GM12878 (cell line): ENCODE data around the gene CFAP45. TPM values are rescaled to one million over a fixed set of nuclear protein-coding genes. Genes with fewer than 3 reads are reported as not detected.

Experiments used
- ATAC-seq: fragments of 200-7000 bp; cut with Tn5 transposase; 3 replicates; pipeline ENCODE4 v1.9.1; 2020; ENCODE audit warnings: mild to moderate bottlenecking, moderate library complexity
- BruUV-seq: library from RNA; stranded (reverse); fragments of 400-500 nt; replicated peaks from 2 replicates; lab custom pipeline; 2021; lab: Mats Ljungman, UMichigan
- CTCF ChIA-PET: fragments of 300-600 bp; sonication (Branson Sonifier 250); formaldehyde crosslinking; extraction: SDS; loops from one replicate; lab custom pipeline; 2021; ENCODE audit warnings: inconsistent platforms; lab: Yijun Ruan, JAX
- POLR2A ChIA-PET: fragments of 350-600 bp; formaldehyde crosslinking; extraction: SDS; loops from one replicate; lab custom pipeline; 2021; ENCODE audit warnings: inconsistent platforms; lab: Charles Lee
- RAD21 ChIA-PET: fragments of 300-600 bp; sonication (Branson Sonifier 250); formaldehyde crosslinking; loops from one replicate; lab custom pipeline; 2023; ENCODE audit warnings: antibody characterized with exemption; ENCODE audit not compliant: unreplicated experiment; lab: Charles Lee
- SMC1A ChIA-PET: fragments of 300-600 bp; sonication (Branson Sonifier 250); formaldehyde crosslinking; loops from one replicate; lab custom pipeline; 2023; ENCODE audit not compliant: unreplicated experiment, uncharacterized antibody; lab: Charles Lee
- DNase-seq: peaks from one replicate; pipeline ENCODE4 v3.0.0-alpha.2; 2011; ENCODE audit warnings: low read depth, low spot score
- FAIRE-seq: peaks from 3 replicates; lab custom pipeline; 2011; peaks lifted over from hg19 to GRCh38; lab: Jason Lieb, UNC
- H2AFZ ChIP-seq: 2 replicates; pipeline ENCODE4 v1.6.0; 2011; ENCODE audit warnings: low read depth, low read length, control low read depth; ENCODE audit not compliant: control insufficient read depth
- H3K27ac ChIP-seq: 2 replicates; pipeline ENCODE4 v1.5.1; 2011; ENCODE audit warnings: control low read depth; ENCODE audit not compliant: control insufficient read depth, insufficient read depth
- H3K27me3 ChIP-seq, 2 experiments: replicated peaks in 1 of 2; 2 replicates each; pipeline versions ENCODE4 v1.6.0 to v1.6.1; 2011; ENCODE audit warnings: low read length in 1 of 2; ENCODE audit not compliant: control insufficient read depth in 2 of 2, insufficient read depth in 2 of 2
- H3K36me3 ChIP-seq, 2 experiments: 2 replicates each; pipeline ENCODE4 v1.5.1; 2011; ENCODE audit warnings: low read length in 1 of 2; ENCODE audit not compliant: control insufficient read depth in 2 of 2, insufficient read depth in 2 of 2
- H3K4me1 ChIP-seq: 2 replicates; pipeline ENCODE4 v1.6.1; 2011; ENCODE audit warnings: mild to moderate bottlenecking, low read length, moderate library complexity, mixed read lengths; ENCODE audit not compliant: control insufficient read depth, insufficient read depth
- H3K4me2 ChIP-seq: 2 replicates; pipeline ENCODE4 v1.6.0; 2011; ENCODE audit warnings: control low read depth; ENCODE audit not compliant: control insufficient read depth, insufficient read depth
- H3K4me3 ChIP-seq: fragments of 200-600 bp; sonication (generic); 2 replicates; pipeline ENCODE4 v1.5.1; 2016
- H3K79me2 ChIP-seq: 2 replicates; pipeline ENCODE4 v1.6.0; 2011; ENCODE audit warnings: low read length; ENCODE audit not compliant: control insufficient read depth, insufficient read depth
- H3K9ac ChIP-seq: 2 replicates; pipeline ENCODE4 v1.8.0; 2011; ENCODE audit warnings: low read length, control low read depth, mixed read lengths; ENCODE audit not compliant: control insufficient read depth, insufficient read depth
- H3K9me3 ChIP-seq: replicated peaks from 3 replicates; pipeline ENCODE4 v1.5.1; 2011; ENCODE audit warnings: mild to moderate bottlenecking, low read length; ENCODE audit not compliant: control insufficient read depth, insufficient read depth
- H4K20me1 ChIP-seq: 2 replicates; pipeline ENCODE4 v1.6.0; 2011; ENCODE audit not compliant: control insufficient read depth, insufficient read depth
- EGR1 ChIP-seq, 2 experiments: IDR thresholded peaks; 1 replicate in 1 of 2; 2 replicates in 1 of 2; pipeline ENCODE4 v1.6.1; 2011 to 2012; ENCODE audit warnings: low read depth in 2 of 2, low read length in 2 of 2, borderline replicate concordance in 1 of 2, mild to moderate bottlenecking in 1 of 2, moderate library complexity in 1 of 2
- RAD51 ChIP-seq: fragments of 450-650 bp; IDR thresholded peaks from 2 replicates; pipeline ENCODE4 v1.6.1; 2016; ENCODE audit warnings: moderate library complexity, mild to moderate bottlenecking, inconsistent platforms
- TAF1 ChIP-seq: IDR thresholded peaks from 2 replicates; pipeline ENCODE4 v1.6.1; 2011; ENCODE audit warnings: mild to moderate bottlenecking, low read depth, low read length, borderline replicate concordance
- TBL1XR1 ChIP-seq: IDR thresholded peaks from 2 replicates; pipeline ENCODE4 v1.6.1; 2012; ENCODE audit warnings: low read depth, low read length, improper control_type of control experiment
- ZSCAN29 ChIP-seq: fragments of 450-650 bp; IDR thresholded peaks from 2 replicates; pipeline ENCODE4 v1.6.1; 2017; ENCODE audit warnings: mild to moderate bottlenecking, moderate library complexity
- ZZZ3 ChIP-seq: IDR thresholded peaks from 2 replicates; pipeline ENCODE4 v1.6.1; 2011; ENCODE audit warnings: low read depth; ENCODE audit not compliant: control insufficient read depth, insufficient read length
- WGBS: methylation state at CpG from one replicate; pipeline ENCODE4 v1.1.6; 2016; ENCODE audit warnings: low lambda C conversion rate; ENCODE audit not compliant: insufficient replicate concordance, insufficient coverage; ENCODE audit errors: missing lambda C conversion rate; 5-methylcytosine and 5-hydroxymethylcytosine counted together
- in situ Hi-C: fragments of 300-500 bp; cut with MboI; formaldehyde crosslinking; loops from 9 replicates; pipeline ENCODE4 v1.14.3; 2018; ENCODE audit warnings: mixed read lengths
- intact Hi-C: fragments of 100-400 bp; cut with micrococcal nuclease; formaldehyde crosslinking; loops from one replicate; pipeline ENCODE4 v1.14.2; 2022; ENCODE audit not compliant: unreplicated experiment
- polyA plus RNA-seq, 11 experiments: library from polyadenylated mRNA; depleted of rRNA in 4 of 11; unstranded in 6 of 11; stranded (reverse) in 5 of 11; fragments of >200 nt; fragmentation: Nextera tagmentation in 4 of 11; fragmentation: Illumina TruSeq in 1 of 11; extraction: Ambion mirVana in 4 of 11; extraction: Trizol in 1 of 11; gene quantifications; 1 replicate in 1 of 11; 2 replicates in 10 of 11; pipeline versions ENCODE4 v1.2.1 to v1.2.3, GENCODE V29; 2011 to 2016; ENCODE audit warnings: inconsistent platforms in 2 of 11, missing spikeins in 2 of 11, low read depth in 1 of 11
- total RNA-seq, 4 experiments: library from RNA; depleted of rRNA in 3 of 4; stranded (reverse); fragments of >200 nt in 3 of 4; fragmentation: Illumina TruSeq in 1 of 4; extraction: Trizol in 1 of 4; gene quantifications; 2 replicates each; pipeline versions ENCODE4 v1.2.1 to v1.2.3, GENCODE V29; 2013 to 2021
- TF ChIP-seq, protein P1 (sequence below): fragments of 450-650 bp; IDR thresholded peaks from 2 replicates; pipeline ENCODE4 v1.6.1; 2016; ENCODE audit warnings: mild to moderate bottlenecking, moderate library complexity, borderline replicate concordance
- TF ChIP-seq, protein P2 (sequence below): fragments of 450-650 bp; formaldehyde crosslinking; IDR thresholded peaks from 2 replicates; pipeline ENCODE4 v1.5.0; 2022; ENCODE audit warnings: mild to moderate bottlenecking, missing genetic modification characterization
- TF ChIP-seq, protein P3 (sequence below): fragments of 450-650 bp; conservative IDR thresholded peaks from 2 replicates; pipeline ENCODE4 v1.6.1; 2017; ENCODE audit warnings: mild to moderate bottlenecking, moderate library complexity

The CFAP45 gene
- total and polyA plus RNA-seq, 10 of the 15 experiments (the other 5 are each of a cell fraction or from before 2014, with no cell fraction given): 0.43 to 0.91 (median 0.67) TPM

- no peak for TF ChIP-seq EGR1 (IDR thresholded peaks at IDR 0.05; ENCODE audit: borderline replicate concordance in 1 of 2, low read depth in 2 of 2, low read length in 2 of 2)
- TF ChIP-seq, protein P1, sequence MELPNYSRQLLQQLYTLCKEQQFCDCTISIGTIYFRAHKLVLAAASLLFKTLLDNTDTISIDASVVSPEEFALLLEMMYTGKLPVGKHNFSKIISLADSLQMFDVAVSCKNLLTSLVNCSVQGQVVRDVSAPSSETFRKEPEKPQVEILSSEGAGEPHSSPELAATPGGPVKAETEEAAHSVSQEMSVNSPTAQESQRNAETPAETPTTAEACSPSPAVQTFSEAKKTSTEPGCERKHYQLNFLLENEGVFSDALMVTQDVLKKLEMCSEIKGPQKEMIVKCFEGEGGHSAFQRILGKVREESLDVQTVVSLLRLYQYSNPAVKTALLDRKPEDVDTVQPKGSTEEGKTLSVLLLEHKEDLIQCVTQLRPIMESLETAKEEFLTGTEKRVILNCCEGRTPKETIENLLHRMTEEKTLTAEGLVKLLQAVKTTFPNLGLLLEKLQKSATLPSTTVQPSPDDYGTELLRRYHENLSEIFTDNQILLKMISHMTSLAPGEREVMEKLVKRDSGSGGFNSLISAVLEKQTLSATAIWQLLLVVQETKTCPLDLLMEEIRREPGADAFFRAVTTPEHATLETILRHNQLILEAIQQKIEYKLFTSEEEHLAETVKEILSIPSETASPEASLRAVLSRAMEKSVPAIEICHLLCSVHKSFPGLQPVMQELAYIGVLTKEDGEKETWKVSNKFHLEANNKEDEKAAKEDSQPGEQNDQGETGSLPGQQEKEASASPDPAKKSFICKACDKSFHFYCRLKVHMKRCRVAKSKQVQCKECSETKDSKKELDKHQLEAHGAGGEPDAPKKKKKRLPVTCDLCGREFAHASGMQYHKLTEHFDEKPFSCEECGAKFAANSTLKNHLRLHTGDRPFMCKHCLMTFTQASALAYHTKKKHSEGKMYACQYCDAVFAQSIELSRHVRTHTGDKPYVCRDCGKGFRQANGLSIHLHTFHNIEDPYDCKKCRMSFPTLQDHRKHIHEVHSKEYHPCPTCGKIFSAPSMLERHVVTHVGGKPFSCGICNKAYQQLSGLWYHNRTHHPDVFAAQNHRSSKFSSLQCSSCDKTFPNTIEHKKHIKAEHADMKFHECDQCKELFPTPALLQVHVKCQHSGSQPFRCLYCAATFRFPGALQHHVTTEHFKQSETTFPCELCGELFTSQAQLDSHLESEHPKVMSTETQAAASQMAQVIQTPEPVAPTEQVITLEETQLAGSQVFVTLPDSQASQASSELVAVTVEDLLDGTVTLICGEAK: no peak
These were observed 8.3 kb upstream of the CFAP45 start (continued) for GRCh38 chr1:159908031-159908940.

- SMC1A ChIA-PET: interaction anchor here (1.1 to 1.5 kb wide), 2 partner anchors 12 to 14 kb away, joined by 4 to 7 read pairs; no protein-coding TSS in a partner anchor
- in situ Hi-C loops (no loop called here), intact Hi-C loops (no loop called here)
- Histone ChIP-seq H3K9me3 (no peaks in the 10 kb centered on the region; the same call in 2 of the 3 replicates), H3K9ac (no peak overlapping the region), H4K20me1 (no peaks in the 10 kb centered on the region), H2AFZ (no peak overlapping the region), H3K4me2 (no peak overlapping the region), H3K36me3 (no peaks in the 10 kb centered on the region), H3K4me1 (peaks cover 22% of the 10 kb centered on the region), H3K79me2 (no peaks in the 10 kb centered on the region; the same call in 1 of the 2 replicates), H3K27me3 (no peaks in the 10 kb centered on the region), H3K27ac (no peak overlapping the region), H3K4me3 (no peak overlapping the region)
- DNase-seq (no peak), FAIRE-seq (no peak), ATAC-seq (no peak)
- POLR2A ChIA-PET: no interaction called here
- RAD21 ChIA-PET: interaction anchor here (1.5 kb wide), 1 partner anchor 14 kb away, joined by 5 read pairs; no protein-coding TSS in a partner anchor
- CTCF ChIA-PET: interaction anchor here (1.4 to 8.9 kb wide), 3 partner anchors 15 to 16 kb away, joined by 3 to 68 read pairs (median 5); no protein-coding TSS in a partner anchor
- 21% methylated on average over 1 of the region's 1 CpG for WGBS
- no TSS peak for BruUV-seq
- TF ChIP-seq ZZZ3 (no peak), ZSCAN29 (no peak), TAF1 (no peak), RAD51 (no peak), TBL1XR1 (no peak)
- TF ChIP-seq, protein P2, sequence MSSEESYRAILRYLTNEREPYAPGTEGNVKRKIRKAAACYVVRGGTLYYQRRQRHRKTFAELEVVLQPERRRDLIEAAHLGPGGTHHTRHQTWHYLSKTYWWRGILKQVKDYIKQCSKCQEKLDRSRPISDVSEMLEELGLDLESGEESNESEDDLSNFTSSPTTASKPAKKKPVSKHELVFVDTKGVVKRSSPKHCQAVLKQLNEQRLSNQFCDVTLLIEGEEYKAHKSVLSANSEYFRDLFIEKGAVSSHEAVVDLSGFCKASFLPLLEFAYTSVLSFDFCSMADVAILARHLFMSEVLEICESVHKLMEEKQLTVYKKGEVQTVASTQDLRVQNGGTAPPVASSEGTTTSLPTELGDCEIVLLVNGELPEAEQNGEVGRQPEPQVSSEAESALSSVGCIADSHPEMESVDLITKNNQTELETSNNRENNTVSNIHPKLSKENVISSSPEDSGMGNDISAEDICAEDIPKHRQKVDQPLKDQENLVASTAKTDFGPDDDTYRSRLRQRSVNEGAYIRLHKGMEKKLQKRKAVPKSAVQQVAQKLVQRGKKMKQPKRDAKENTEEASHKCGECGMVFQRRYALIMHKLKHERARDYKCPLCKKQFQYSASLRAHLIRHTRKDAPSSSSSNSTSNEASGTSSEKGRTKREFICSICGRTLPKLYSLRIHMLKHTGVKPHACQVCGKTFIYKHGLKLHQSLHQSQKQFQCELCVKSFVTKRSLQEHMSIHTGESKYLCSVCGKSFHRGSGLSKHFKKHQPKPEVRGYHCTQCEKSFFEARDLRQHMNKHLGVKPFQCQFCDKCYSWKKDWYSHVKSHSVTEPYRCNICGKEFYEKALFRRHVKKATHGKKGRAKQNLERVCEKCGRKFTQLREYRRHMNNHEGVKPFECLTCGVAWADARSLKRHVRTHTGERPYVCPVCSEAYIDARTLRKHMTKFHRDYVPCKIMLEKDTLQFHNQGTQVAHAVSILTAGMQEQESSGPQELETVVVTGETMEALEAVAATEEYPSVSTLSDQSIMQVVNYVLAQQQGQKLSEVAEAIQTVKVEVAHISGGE (CRISPR knock-in tag): no peak
- TF ChIP-seq, protein P3, sequence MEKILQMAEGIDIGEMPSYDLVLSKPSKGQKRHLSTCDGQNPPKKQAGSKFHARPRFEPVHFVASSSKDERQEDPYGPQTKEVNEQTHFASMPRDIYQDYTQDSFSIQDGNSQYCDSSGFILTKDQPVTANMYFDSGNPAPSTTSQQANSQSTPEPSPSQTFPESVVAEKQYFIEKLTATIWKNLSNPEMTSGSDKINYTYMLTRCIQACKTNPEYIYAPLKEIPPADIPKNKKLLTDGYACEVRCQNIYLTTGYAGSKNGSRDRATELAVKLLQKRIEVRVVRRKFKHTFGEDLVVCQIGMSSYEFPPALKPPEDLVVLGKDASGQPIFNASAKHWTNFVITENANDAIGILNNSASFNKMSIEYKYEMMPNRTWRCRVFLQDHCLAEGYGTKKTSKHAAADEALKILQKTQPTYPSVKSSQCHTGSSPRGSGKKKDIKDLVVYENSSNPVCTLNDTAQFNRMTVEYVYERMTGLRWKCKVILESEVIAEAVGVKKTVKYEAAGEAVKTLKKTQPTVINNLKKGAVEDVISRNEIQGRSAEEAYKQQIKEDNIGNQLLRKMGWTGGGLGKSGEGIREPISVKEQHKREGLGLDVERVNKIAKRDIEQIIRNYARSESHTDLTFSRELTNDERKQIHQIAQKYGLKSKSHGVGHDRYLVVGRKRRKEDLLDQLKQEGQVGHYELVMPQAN: no peak
These were observed 7.0 kb upstream of the CFAP45 start for GRCh38 chr1:159906960-159907359.
